SK-N-SH (cell line): Measurements from ENCODE around the gene AKT2.

Experiments
- CTCF ChIP-seq: fragments of 200-600 bp; sonication (generic); IDR thresholded peaks from 2 replicates; pipeline ENCODE4 v1.6.1; 2017; ENCODE audit warnings: antibody characterized with exemption, mild to moderate bottlenecking, moderate library complexity
- GABPA ChIP-seq: IDR thresholded peaks from 2 replicates; pipeline ENCODE4 v1.4.0; 2012; ENCODE audit warnings: low read depth, mild to moderate bottlenecking
- MAX ChIP-seq: IDR thresholded peaks from 2 replicates; pipeline ENCODE4 v1.4.0; 2012; ENCODE audit warnings: low read depth
- MXI1 ChIP-seq: IDR thresholded peaks from 2 replicates; pipeline ENCODE4 v1.6.1; 2012; ENCODE audit warnings: mild to moderate bottlenecking, low read depth, low read length, improper control_type of control experiment
- POLR2AphosphoS5 ChIP-seq: IDR thresholded peaks from 2 replicates; pipeline ENCODE4 v1.6.1; 2012; ENCODE audit warnings: low read depth, low read length
- RAD21 ChIP-seq: IDR thresholded peaks from 2 replicates; pipeline ENCODE4 v1.6.1; 2012; ENCODE audit warnings: mild to moderate bottlenecking, low read length
- RCOR1 ChIP-seq: fragments of 150-350 bp; IDR thresholded peaks from 2 replicates; pipeline ENCODE4 v1.6.1; 2017; ENCODE audit warnings: antibody characterized with exemption, low read length
- REST ChIP-seq: IDR thresholded peaks from 2 replicates; pipeline ENCODE4 v1.6.1; 2012; ENCODE audit warnings: mild to moderate bottlenecking, low read depth, low read length, moderate library complexity
- TAF1 ChIP-seq: IDR thresholded peaks from 2 replicates; pipeline ENCODE4 v1.6.1; 2012; ENCODE audit warnings: low read depth, mild to moderate bottlenecking, low read length, moderate library complexity, borderline replicate concordance
- YY1 ChIP-seq: IDR thresholded peaks from 2 replicates; pipeline ENCODE4 v1.4.0; 2012; ENCODE audit warnings: low read depth, mild to moderate bottlenecking
- TF ChIP-seq, protein P1 (sequence below): fragments of 150-350 bp; IDR thresholded peaks from 2 replicates; pipeline ENCODE4 v1.6.1; 2016; ENCODE audit warnings: mild to moderate bottlenecking, low read depth, low read length

- TF ChIP-seq MXI1, result no peak
- TF ChIP-seq CTCF, result no peak
- TF ChIP-seq REST, result no peak
- TF ChIP-seq YY1, result no peak
- TF ChIP-seq TAF1, result no peak
- no peak for TF ChIP-seq MAX
- TF ChIP-seq POLR2AphosphoS5, result no peak
- TF ChIP-seq GABPA, result no peak
- TF ChIP-seq RAD21, result no peak
- TF ChIP-seq RCOR1, result no peak
- TF ChIP-seq, protein P1, sequence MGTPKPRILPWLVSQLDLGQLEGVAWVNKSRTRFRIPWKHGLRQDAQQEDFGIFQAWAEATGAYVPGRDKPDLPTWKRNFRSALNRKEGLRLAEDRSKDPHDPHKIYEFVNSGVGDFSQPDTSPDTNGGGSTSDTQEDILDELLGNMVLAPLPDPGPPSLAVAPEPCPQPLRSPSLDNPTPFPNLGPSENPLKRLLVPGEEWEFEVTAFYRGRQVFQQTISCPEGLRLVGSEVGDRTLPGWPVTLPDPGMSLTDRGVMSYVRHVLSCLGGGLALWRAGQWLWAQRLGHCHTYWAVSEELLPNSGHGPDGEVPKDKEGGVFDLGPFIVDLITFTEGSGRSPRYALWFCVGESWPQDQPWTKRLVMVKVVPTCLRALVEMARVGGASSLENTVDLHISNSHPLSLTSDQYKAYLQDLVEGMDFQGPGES, result no peak
Observed at GRCh38 chr19:40279761-40280607, 5.2 kb downstream of the AKT2 start.
